Measurements from ENCODE around the gene TNFAIP8. TPM values are rescaled to one million over a fixed set of nuclear protein-coding genes. Genes with fewer than 3 reads are reported as not detected.

The TNFAIP8 gene
- total RNA-seq, 1 donor from 2014 or later, result 5.0 TPM

DNA sequence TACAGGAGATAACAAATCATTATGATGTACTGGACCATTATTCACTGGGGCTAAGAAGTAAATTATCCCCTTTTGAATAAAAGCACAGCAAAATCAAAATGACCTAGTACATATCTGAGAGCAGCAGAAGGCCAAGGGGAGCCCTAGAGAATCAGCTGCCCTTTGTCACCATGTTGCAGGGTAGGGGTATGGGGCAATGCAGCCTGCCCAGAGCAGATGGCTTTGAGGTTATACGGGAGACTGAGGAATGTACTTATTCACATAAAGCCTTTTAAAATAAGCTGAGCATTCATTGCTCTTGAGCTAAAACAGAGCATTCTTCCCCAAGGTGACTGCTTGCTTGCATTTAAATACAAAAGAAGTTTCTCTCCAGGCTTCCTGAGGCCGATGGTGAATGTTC lies 2.6 kb upstream of the TNFAIP8 start:
- no peak for DNase-seq

DNA sequence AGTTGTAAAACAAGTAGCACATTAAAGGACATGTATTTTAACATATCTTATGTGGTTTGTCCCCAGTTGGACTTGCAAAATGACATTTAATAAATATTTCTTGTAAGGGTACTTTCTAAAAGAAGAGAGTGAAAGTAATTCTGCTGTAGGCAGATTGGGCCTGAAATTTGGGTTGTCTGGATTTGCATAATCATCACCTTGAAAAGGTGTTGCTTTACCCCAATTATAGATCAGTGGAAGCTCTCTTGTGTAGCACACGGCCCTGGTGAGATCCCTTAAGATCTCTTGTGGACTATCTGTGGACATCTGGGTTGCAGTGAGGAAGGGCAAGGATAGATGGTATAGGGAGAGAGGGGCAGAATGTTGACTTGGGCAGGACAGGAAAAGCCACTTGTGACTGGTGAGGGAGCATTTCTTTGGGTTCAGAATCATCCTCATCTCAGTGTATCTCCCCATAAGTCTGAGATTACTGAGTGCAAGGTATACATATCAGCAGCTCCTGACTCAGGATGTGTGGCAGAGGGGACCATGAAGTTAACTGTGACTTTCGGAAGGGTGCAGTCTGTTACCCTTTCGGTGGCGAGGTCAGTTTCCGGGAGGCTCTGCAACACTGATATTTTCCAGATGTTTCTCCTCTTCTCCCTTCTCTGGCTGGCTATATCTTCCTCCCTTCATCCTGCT lies 2.0 kb upstream of the TNFAIP8 start:
- no peak for DNase-seq

DNA sequence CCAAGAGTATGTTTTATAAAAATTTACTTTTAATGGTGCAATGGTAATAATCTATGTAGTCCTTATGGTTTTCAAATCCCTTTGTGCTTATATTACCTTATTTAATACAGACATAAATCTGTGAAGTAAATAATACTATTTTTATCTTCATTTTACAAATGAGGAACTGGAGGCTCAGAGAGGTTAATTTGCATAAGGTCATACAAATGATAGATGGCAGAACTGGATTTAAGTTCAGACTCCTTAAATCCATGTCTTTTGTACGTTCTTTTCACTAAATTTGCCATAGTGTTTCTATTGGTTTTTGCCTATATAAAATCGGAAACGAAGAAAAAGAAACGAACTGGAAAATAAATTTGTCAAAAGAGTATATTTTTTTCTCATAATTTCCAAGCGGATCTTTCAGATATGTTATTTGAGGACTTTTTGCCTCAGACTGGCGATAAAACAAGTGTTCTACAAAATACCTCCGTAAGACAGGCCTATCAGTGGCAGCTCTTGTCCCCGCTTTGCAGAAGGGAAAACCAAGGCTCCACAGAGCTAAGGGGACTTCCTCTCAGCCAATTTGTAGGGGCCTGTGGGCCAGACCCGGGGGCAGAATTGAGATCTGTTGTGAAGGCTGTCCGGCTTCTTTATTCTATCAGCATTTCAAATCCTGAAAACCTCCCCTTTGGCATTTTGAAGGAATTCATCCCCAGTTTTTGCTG lies 1.1 kb upstream of the TNFAIP8 start:
- DNase-seq, result no peak

GRCh38 chr5:119355244-119355638 lies 578 bp upstream of the TNFAIP8 start:
- DNase-seq, result no peak

DNA sequence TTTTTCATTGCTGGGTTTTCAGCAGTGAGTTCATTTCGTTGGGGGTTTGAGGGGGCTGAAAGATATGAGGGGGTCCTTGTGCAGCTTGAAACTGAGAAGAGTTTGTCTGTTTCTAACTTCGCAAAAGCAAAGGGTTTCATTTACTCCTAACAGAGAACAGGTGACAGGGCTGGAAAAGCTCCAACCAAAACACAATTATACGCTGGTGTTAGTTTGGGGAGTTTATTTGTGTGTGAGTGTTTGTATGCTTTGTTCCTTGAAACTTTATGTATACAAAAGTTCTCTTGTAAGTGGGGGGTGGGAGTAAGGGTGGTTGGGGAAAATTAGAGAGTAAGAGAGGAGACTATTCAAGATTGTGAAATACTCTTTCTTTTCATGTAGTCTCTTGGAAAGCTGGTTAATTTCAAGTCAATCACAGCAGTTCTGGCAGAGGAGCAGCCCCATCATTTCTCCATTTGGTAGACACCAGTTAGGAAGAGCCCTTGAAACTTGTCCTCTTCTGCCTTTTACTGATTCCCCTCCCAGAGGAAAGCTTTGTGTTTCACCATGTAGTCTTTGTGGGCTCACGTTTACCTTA lies 881 bp downstream of the TNFAIP8 start:
- DNase-seq, result no peak

DNA sequence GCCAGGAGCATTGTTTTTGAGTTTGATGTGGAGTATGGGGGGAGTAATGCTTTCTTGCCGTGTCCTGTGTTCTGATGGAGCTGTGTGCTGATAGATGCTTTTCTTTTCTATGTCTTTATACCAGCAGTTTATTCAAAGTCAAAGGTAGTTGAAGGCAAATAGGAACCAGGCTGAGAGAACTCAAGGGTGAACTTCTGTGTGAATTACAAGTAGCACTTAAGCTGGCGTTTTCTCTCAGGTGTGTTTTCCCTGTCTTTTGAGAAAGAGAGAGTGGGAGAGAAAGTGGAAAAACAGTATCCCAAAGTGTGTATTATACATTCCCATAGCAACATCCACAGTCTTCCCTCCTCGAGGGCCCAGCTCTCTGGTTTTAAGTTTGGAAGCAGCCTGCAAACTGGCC lies 1.5 kb downstream of the TNFAIP8 start:
- DNase-seq, result no peak

DNA sequence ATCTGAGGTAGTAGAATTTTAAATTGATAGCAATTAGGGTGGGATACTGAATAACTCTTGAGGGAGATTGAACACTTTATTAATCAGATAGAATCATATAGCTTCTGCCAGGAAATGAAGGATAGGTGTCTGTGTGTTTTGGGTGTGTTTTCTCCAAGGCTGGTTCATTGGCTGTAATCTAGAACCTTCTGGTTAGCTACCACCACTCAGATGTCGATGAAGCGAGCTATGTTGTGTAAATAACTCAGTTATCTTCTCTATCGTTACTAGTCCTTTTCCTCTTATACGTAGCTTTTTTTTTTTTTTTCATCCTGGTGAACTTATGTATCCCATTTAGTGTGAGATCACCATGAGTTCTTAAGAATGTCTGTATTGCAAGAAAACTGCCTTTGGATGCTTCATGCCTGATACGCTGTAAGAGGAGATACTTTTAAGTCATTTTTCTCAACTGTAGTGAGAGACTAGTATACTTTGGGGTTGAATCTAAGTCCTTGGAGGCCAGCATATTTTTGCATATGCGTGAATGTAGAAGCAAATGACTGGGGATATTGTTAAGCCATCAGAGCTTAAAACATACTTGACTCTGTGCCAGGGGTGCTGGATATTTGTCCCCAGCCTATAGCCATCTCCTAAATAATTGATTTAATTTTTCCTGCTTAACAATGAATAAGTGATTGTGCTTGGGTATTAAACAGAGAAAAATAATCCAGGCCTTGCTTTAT lies 2.1 kb downstream of the TNFAIP8 start:
- no peak for DNase-seq

- no peak for DNase-seq
Observed at GRCh38 chr5:119358530-119358900, 2.7 kb downstream of the TNFAIP8 start.

GRCh38 chr5:119358901-119359603 lies 3.2 kb downstream of the TNFAIP8 start:
- DNase-seq, result no peak

DNA sequence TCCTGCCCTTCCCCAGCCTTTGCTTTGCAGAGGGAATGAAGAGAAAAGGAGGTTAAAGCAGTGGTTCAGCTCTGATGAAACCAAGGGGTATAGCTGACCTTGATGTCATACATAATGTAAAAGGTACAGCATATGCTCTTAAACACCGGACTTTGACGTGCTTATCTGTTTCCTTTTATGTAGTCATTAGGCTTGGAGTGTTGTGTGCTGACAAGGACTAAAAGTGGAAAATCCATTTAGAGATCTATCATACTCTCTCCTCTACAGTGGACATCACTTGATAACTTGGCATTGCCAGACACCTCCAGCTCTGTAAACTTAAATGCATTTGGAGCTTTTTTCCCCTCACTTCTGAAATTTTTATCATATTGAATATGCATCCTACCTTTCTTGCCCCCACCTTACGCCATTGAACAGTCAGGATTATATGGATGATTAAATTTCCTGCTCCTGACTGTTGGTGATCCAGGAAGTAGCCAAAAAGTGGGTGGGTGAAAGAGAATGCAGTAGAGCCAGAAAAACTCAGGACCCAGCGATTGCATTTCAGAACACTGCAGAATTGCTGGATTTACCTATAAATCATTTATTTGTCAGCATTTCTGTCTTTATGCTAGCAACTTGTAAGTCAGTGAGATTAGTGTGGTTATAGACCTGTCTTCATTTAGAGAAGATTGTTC lies 4.1 kb downstream of the TNFAIP8 start:
- DNase-seq, result no peak

DNA sequence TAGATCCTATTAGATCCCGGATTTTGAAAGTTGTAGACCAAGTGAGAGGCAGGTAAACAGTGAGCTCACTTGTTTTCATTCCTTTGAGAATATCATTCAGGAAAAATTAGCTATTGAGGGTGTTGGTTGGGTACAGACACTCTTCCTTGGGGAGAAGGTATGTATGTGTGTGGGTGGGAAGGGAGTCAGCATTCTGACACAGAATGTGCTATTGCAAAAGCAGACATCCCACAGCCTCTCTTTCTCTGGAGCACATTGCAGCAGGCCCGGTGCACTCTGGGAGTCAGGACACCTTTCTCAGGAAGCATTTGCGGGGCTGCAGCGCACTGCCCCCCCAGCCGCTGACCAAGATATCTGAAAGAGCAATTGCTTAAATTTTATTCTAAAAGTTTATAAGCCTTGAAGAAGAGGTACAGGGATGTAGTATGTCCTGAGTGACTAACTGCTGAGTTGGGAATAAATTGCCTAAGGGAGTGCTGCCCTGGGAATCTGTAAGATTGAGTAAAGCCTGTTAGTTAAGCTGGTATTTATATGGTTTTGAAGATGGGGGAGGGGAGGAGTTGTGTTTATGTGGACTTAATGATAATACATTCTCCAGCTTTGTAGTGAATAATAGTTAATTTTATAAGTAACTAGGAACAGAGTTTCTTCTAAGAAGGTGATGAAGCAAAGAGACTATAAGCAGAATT lies 5.2 kb downstream of the TNFAIP8 start:
- no peak for DNase-seq

DNA sequence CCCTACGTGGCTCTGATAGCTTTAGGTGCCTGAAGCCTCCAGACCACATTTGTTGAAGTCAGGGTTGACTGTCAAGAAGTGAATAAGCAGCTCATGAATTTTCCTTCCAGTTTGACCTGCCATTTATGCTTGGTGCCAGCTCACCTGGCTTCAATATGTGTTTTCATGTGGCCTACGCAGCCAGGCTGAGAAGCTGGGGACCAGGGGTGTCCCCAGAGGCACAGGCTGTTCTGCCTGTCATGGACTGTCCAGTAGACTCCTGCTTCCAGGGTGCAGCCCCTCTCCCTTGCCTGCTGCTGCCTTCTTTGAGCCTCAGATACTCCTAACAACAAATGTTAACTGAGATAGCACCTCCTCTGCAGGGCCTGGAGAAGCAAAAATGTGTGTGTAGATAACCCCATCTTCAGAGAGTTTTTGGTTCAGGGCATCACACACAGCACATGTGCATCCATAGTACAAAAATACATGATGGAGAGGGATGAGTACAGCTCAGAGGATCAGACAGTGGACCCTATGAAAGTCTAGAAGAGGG lies 5.8 kb downstream of the TNFAIP8 start:
- no peak for DNase-seq

- no peak for DNase-seq
Observed at GRCh38 chr5:119362714-119363113, 6.9 kb downstream of the TNFAIP8 start.

- no peak for DNase-seq
Observed at GRCh38 chr5:119363271-119363670, 7.5 kb downstream of the TNFAIP8 start.

DNA sequence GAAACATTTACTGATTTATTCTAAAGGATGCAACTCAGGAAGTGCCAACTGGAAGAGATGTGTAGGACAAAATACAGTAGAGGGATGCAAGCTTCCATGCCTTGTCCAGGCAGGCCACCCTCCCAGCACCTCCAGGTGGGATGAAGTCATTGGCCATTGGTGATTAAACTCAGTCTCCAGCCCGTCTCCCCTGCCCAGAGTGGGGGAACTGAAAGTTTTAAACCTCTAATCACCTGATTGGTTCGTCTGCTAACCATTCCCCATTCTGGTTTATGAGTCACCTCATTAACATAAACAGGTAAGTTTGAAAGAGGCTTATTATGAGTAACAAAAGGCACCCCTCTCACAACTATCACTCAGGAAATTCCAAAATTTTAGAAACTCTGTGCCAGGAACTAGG lies 8.1 kb downstream of the TNFAIP8 start:
- DNase-seq, result no peak

GRCh38 chr5:119365847-119366539 lies 10.2 kb downstream of the TNFAIP8 start:
- no peak for DNase-seq

DNA sequence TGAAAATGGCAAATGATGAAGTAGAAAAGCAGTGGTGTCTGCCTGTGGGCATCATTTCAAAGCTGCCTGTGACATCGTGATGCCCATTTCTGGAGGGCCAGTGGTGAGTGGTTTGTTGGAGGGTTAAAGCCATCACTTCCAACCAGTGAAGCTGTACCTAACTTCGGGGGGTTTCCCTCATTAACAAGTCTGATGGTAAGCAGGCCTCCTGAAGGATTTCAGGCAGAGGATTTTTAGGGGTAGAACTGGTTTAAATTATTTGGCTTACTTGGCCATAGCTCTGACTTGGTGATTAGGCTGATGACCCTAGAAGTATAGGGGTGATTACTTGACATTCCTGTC lies 10.7 kb downstream of the TNFAIP8 start:
- no peak for DNase-seq

DNA sequence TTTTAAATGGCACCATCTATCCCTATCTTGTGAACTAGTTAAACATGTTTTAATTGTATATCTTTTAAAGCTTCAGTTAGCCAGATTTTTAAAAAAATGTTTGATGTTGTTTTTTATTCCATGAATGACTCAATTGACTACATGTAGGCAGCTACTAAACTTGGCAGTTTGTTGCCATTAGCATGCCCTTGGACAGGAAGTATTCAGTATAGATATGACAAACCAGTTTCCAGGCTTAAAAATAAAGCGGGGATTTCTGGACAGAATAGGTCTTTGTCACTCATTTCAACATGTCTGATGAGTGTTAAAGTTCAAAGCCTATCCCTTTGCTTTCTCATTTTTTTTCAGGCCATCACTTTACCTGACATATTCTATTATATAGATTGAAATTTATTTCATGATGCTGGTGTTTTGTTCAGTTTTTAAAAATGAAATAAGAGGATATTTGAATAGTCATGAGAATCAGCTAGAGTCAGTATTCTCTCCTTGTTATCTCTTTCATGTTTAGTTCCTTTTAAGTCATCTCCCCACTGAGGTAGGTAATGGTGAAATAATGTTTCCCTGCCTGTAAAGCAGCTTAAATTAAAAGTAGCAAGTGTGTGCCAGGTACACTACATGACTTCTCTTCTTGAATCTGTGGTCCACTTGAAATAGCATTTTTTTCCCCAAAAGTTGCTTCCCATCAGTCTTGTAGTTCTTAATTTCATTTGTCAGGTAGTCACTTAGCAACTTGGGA lies 11.9 kb downstream of the TNFAIP8 start:
- no peak for DNase-seq

GRCh38 chr5:119368238-119368630 lies 12.4 kb downstream of the TNFAIP8 start:
- DNase-seq, result no peak

- no peak for DNase-seq
Observed at GRCh38 chr5:119370486-119370885, 14.7 kb downstream of the TNFAIP8 start.

Data from occipital lobe (tissue), 2 donors.